HK-2 (cell line): ENCODE data around the gene CLCN5.
A peak's percentile ranks its signal among the peaks of the same experiment; 100 is the strongest.

ENCODE experiments used
- DNase-seq: peaks from one replicate; pipeline ENCODE4 v3.0.0-alpha.2; 2018; ENCODE audit not compliant: unreplicated experiment

CLCN5 gene

DNA sequence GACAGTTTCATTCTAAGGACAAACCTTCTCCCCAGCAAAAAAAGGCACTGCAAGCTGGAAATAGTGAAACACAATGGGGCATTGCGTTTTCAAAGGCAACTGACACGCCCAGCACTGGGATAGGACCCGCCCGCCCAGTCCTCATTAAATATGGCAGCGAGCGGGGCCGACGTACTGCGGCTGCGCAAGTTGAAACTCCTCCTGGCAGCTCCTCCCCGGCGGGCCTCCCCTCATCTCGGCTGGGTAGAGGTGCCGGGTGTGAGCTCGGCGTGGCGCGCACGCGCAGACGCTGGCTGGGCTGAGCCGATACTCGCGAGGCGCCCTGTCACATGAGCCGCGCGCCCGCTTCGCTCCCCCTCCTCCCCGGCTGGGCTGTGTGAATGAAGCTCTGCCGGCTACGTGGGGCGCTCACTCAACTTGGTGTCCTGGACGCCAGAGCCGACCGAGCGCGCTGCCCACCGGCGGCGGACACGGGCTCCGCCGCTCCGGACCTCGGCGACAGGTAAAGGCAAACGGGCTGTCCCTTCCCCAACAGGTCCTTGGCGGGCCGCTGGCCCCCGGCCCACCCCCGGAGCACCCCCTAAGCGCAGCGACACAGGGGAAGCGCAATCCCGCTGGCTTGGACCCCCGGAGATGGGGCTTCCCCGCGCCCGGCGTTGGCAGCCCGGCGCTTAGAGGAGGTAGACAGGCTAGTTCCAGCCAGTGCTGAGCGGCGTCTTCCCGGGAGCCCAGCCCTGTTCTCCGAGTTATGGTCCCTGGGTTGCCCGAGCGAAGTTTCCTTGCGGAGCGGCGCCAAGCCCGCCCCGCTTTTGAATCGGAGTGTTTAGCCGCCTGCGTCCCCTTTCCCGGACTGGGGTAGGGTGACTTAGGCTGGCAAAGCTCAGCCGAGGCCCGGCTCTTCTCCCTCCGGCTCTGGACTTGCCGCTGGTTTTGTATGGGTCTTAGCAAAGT lies at the start of gene CLCN5:
Gene CLCN5, plus strand, starts transcription at position 306 of the 951 bp plus-strand sequence. CDS start 2,703 bp downstream, outside the sequence.
- peak; percentile 97 for DNase-seq

GRCh38 chrX:49876750-49877149 lies 45.6 kb upstream of the CLCN5 start:
- no peak for DNase-seq

DNA sequence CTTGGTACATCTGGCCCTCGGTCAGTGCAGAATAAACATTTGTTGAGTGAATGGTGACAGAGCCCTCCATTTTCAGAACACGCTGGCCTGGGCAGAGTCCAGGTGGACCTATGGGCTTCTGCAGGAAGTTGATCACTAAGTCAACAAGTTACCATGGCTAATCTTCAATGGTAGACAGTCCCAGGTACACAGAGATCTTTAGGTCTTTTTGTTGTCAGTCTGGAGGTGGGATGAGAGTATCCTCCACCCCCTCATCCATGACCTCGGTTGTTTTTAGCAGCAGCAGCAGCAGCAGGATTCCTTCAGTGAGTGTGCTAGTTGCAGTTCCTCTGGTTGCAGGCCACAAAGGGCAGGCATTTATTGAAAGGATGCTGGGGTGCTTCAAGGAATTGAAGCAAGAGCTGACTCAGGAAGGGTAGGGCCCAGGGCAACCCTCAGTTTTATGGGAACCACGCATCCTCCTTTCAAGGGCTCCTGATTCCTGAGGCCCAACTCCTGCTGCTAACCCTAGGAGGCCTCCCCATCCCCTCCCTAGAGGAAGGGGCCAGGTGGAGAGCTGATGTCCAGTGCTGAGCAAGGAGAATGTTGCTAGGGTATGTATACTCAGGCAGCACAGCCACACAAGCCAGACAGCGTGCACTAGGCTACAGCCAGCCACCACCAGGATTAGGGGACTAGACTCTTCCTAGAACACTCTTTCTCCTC lies 44.8 kb upstream of the CLCN5 start:
- DNase-seq = no peak

DNA sequence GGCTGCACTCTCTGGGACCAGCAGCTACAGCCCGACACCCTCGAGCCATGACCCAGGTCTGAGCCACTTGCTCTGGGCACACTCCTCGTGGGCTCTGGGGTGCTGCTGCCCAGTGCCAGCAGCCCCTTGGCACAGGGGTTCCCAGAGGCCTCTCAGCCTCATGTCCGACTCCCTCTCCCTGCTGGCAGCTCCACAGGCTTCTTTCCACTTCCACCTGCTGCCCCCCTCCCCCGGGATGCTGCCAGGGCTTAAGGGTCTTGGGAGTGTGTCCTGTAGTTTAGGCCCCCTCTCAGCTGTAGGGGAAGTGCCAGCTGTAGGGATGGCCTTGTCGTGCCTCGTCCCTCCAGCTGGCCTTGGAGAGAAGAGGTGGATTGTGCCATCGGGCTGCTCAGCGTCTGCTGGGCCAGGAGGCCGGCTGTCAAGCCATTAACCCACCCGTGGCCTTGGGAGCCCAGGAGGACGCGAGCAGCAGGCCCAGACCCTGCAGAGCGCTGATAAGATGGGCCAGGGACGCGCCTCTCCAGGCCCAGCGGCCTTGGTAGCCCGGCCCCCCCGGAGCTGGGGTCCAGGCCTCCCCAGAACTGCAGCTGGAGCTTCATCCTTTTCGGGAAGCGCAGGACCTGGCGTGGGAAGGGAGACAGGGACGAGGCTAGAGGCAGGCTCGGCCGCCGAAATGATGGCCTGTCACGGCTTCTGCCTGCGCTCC lies 44.1 kb upstream of the CLCN5 start:
- no peak for DNase-seq

GRCh38 chrX:49878834-49879655 lies 43.4 kb upstream of the CLCN5 start, which contains the start of gene USP27X:
TSS of gene USP27X (plus strand) at chrX:49879484. CDS start at chrX:49880308, 824 bp downstream.
- DNase-seq = peak; percentile 83

DNA sequence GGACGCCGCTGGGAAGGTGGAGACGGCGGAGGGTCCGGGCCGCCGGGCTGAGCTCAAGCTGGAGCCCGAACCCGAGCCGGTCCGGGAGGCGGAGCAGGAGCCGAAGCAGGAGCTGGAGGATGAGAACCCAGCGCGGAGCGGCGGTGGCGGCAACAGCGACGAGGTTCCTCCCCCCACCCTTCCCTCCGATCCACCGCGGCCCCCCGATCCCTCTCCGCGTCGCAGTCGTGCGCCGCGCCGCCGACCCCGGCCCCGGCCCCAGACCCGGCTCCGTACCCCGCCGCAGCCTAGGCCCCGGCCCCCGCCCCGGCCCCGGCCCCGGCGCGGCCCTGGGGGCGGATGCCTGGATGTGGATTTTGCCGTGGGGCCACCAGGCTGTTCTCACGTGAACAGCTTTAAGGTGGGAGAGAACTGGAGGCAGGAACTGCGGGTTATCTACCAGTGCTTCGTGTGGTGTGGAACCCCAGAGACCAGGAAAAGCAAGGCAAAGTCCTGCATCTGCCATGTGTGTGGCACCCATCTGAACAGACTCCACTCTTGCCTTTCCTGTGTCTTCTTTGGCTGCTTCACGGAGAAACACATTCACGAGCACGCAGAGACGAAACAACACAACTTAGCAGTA lies 42.6 kb upstream of the CLCN5 start:
- DNase-seq = peak; percentile 7

DNA sequence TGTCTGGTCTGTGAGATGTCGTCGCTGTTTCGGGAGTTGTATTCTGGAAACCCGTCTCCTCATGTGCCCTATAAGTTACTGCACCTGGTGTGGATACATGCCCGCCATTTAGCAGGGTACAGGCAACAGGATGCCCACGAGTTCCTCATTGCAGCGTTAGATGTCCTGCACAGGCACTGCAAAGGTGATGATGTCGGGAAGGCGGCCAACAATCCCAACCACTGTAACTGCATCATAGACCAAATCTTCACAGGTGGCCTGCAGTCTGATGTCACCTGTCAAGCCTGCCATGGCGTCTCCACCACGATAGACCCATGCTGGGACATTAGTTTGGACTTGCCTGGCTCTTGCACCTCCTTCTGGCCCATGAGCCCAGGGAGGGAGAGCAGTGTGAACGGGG lies 41.7 kb upstream of the CLCN5 start:
- DNase-seq = no peak

GRCh38 chrX:49884290-49884862 lies 38.0 kb upstream of the CLCN5 start:
- DNase-seq = peak; percentile 47

- DNase-seq = no peak
These were observed 29.9 kb upstream of the CLCN5 start for GRCh38 chrX:49892542-49892941.

GRCh38 chrX:49896951-49897350 lies 25.4 kb upstream of the CLCN5 start:
- no peak for DNase-seq

- no peak for DNase-seq
These were observed 21.3 kb upstream of the CLCN5 start for GRCh38 chrX:49901048-49901447.

DNA sequence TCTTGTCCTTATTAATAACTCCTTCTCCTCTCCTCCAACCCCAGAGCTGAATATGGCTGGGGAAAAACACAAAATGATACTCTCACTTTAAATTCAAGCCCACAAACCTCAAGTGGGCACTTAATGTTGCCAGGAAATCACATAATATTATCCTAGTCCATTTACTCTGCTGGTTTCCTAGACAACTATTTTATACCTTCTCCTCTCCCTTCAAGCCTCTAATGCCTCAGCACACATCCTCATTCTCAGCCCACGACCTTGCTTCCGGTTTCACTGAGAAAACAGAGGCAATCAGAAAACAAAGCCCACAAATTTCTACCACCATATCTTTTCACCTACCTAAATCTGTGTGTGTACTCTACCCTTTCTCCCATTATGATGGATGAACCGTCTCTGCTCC lies 12.1 kb upstream of the CLCN5 start:
- DNase-seq = no peak

GRCh38 chrX:49912086-49912485 lies 10.3 kb upstream of the CLCN5 start:
- no peak for DNase-seq

- no peak for DNase-seq
These were observed 9.5 kb upstream of the CLCN5 start for GRCh38 chrX:49912861-49913260.

GRCh38 chrX:49915361-49916222 lies 6.8 kb upstream of the CLCN5 start:
- no peak for DNase-seq

DNA sequence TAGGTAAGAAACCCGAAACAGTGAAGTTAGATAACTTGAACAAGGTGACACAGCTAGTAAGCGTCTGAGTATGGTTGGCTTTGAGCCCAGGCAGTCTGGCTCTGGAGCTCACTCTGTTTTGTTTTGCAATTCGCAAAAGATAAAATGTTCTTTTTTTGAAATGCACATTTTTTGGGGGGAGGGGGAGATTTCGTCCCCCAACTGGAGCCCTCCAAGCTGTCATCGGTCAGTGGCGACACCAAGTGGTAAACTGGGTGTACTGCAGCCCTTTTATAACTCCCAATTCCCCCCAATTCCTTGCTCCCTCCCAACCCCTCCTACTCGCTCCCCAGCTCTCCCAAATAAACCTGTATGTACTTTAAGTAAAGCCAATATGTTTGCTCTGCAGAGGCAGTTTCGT lies 2.8 kb upstream of the CLCN5 start:
- no peak for DNase-seq

- no peak for DNase-seq
These were observed 1.3 kb upstream of the CLCN5 start for GRCh38 chrX:49921109-49921508.

GRCh38 chrX:49925176-49925575 lies 2.8 kb downstream of the CLCN5 start:
- no peak for DNase-seq

- no peak for DNase-seq
These were observed 7.6 kb downstream of the CLCN5 start for GRCh38 chrX:49930039-49930438.

DNA sequence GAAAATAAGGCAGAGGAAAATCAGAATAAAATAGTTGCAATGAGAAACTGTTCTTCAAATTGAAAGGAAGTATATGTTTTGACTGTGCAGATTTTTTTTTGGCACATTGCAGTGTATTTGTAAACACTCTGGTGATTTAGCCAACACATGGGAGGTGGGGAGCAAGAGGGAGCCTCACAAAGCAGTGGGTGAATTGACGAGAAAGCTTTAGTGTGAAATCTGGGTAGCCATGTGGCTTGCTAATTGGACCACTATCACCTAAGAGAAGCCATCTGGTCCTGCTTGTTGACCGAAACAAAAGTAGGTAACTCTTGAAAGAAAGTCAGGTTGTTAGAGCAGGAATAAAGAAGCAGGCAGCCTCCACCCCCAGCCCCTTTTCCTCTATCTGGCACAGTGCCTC lies 10.4 kb downstream of the CLCN5 start:
- DNase-seq = no peak
